Activated T-cell treated with anti-CD3 and anti-CD28 coated beads, Interleukin-2, amount 50 U/mL, for 24 hours (primary cell): ENCODE data around the gene DOCK3.

ENCODE experiments used
- DNase-seq: peaks from one replicate; pipeline ENCODE4 v3.0.0-alpha.2; 2020
- H3K27ac Mint-ChIP-seq: 2 replicates; pipeline ENCODE4 v1.8.0; 2020; ENCODE audit warnings: mild to moderate bottlenecking, mixed read lengths
- H3K27me3 Mint-ChIP-seq: 2 replicates; pipeline ENCODE4 v1.8.0; 2020; ENCODE audit warnings: mixed read lengths
- H3K36me3 Mint-ChIP-seq: 2 replicates; pipeline ENCODE4 v1.8.0; 2020; ENCODE audit warnings: low read depth, mixed read lengths
- H3K4me1 Mint-ChIP-seq: 2 replicates; pipeline ENCODE4 v1.8.0; 2020; ENCODE audit warnings: low read depth, mixed read lengths
- H3K4me3 Mint-ChIP-seq: 2 replicates; pipeline ENCODE4 v1.8.0; 2020; ENCODE audit warnings: mild to moderate bottlenecking, moderate library complexity, mixed read lengths
- H3K9me3 Mint-ChIP-seq: 2 replicates; pipeline ENCODE4 v1.8.0; 2020; ENCODE audit warnings: mixed read lengths

The DOCK3 gene

DNA sequence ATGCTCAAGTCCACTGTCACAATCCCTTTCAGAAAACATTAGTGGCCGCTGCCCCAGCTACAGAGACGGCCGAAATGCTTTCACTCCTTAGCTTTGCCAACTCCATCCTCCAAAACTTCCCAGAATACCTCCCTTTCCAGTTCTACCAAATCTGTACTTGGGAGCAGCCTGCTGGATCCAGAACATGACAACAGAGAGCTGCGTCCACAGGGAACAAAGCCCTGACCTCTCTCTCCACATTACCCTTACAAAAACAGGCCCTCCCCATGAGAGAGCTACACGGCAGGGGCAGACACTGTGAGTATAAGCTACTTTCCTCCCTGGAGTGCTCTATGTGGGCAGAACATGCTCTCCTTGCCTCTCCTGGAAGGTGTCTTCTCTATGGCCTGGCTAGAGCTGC is 722.7 kb downstream of the DOCK3 start:
- Mint-ChIP-seq H3K4me3 (no peak overlapping the region), H3K9me3 (no peaks in the 10 kb centered on the region), H3K36me3 (peaks cover 96% of the 10 kb centered on the region), H3K27ac (peak overlapping the region; percentile 86), H3K27me3 (no peaks in the 10 kb centered on the region), H3K4me1 (peaks cover 53% of the 10 kb centered on the region)
- no peak for DNase-seq

DNA sequence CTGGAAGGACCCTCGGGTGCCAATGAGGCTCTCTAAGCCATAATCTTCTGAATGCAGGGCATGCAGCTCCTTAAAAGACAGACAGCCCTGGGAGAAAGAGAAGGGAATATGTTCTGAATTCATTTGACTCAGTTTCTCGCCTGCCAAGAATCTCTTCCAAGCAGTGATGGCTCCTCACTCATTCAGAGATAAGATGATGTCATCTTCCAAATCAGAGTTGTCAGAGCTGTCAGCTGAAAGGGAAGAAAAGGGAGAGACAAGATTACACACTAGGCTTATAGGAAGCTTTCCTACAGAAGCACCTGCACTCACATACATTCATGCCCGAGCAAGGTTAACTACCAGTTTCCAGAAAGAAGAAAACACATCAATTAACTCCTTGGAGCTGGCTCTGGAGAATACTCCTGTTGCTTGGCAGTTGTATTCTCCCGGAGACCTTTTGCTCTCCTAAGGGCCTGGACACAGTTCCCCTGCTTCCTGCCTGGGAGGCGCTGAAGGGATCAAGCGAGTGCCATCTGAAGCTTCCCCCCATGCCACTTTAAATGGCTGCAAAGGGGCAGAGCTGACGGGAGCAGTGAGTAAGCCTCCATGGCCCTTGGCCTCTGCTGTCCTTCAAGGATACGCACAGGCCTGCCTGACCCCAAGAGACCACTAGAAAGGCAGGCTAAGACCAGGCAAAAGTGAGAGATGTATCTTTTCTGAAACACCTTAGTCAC is 724.0 kb downstream of the DOCK3 start:
- H3K36me3 Mint-ChIP-seq = peaks cover 96% of the 10 kb centered on the region
- no peak overlapping the region for H3K4me3 Mint-ChIP-seq
- peak overlapping the region; percentile 83 for H3K27ac Mint-ChIP-seq
- H3K4me1 Mint-ChIP-seq = peaks cover 43% of the 10 kb centered on the region
- no peak for DNase-seq
- no peaks in the 10 kb centered on the region for H3K9me3 Mint-ChIP-seq
- no peaks in the 10 kb centered on the region for H3K27me3 Mint-ChIP-seq

DNA sequence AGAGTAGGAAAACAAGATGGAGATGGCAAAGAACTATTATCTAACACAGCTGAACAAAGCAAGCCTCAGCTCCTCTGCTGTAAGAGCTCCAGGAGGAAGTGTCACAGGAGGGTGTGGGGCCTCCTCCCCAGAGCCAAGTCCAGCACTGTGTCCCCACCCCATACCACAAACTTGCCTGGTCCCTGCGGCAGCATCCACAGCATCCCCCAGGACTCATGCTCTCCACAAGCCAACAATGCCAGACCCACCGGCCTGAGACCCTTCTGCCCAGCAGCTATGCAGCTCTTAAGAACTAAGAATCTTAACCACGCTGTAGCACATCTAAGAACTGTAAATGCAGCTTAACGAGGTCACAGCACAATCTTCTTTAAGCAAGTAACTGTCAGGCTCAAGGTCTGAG is 725.4 kb downstream of the DOCK3 start:
- H3K4me3 Mint-ChIP-seq = no peak overlapping the region
- H3K36me3 Mint-ChIP-seq = peaks cover 94% of the 10 kb centered on the region
- H3K4me1 Mint-ChIP-seq = peaks cover 37% of the 10 kb centered on the region
- no peaks in the 10 kb centered on the region for H3K27me3 Mint-ChIP-seq
- no peaks in the 10 kb centered on the region for H3K9me3 Mint-ChIP-seq
- DNase-seq = no peak
- H3K27ac Mint-ChIP-seq = peak overlapping the region; percentile 56

DNA sequence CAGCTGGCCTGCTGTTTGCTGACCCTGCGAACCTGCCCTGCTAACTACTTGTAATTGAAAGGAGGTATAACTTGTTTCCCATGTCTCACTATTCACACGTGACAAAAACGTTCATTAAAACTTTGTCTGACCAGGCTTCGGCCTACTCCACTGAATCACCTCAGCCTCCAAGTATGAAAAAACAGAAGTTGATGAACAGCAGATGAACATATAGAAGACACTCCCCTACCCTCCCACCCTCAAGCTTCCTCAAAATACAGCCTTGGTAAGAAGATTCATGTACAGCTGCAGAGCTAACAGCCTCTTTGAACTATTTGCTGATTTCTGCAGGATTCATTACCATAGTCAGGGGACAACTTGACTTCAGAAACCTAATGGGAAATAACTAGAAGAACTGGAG is 727.0 kb downstream of the DOCK3 start:
- H3K9me3 Mint-ChIP-seq = no peaks in the 10 kb centered on the region
- H3K4me1 Mint-ChIP-seq = peaks cover 28% of the 10 kb centered on the region
- H3K27me3 Mint-ChIP-seq = no peaks in the 10 kb centered on the region
- DNase-seq = no peak
- H3K36me3 Mint-ChIP-seq = peaks cover 94% of the 10 kb centered on the region
- H3K4me3 Mint-ChIP-seq = no peak overlapping the region
- H3K27ac Mint-ChIP-seq = no peak overlapping the region

DNA sequence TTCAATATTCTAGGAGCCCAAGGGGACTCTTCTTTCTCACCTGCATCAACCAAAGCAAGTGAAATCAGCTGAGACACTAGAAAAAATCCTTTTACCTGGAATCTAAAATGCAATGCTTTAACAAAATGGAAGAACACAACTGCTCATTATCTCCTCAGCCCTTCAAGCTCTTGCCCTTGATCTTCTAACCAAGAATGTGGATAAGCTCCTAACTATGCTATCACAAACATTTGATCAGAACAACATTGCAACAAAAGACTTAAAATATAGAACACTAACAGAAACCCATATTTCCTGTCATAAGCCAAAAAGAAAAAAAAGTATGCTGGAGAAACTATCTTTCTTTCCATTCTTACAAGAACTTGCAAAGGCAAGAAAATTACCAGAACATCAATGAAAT is 728.9 kb downstream of the DOCK3 start:
- Mint-ChIP-seq H3K27ac (peak overlapping the region; percentile 62), H3K27me3 (no peaks in the 10 kb centered on the region), H3K36me3 (peaks cover 93% of the 10 kb centered on the region), H3K9me3 (no peaks in the 10 kb centered on the region), H3K4me3 (no peak overlapping the region), H3K4me1 (peaks cover 28% of the 10 kb centered on the region)
- DNase-seq = no peak

DNA sequence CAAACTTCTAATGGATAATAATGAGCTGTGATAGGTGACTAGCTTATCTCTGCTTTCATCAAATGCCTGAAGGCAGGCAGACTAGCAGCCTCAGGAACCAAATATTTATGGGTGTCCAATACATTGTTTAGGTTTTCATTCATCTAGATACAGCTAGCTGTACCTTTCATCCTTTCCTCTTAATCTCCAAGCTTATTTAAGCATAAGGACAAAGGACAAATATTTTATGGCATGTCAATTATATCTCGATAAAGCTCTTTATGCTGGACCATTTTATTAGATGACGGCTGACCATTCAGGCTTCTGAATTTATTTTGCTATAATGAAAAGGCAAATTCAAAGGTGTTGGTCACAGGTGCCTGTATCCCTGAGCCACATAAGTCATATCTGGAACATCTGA is 733.3 kb downstream of the DOCK3 start:
- Mint-ChIP-seq H3K4me1 (peaks cover 33% of the 10 kb centered on the region), H3K36me3 (peaks cover 95% of the 10 kb centered on the region), H3K4me3 (no peak overlapping the region), H3K27ac (peak overlapping the region; percentile 28), H3K27me3 (no peaks in the 10 kb centered on the region), H3K9me3 (no peaks in the 10 kb centered on the region)
- DNase-seq = no peak

DNA sequence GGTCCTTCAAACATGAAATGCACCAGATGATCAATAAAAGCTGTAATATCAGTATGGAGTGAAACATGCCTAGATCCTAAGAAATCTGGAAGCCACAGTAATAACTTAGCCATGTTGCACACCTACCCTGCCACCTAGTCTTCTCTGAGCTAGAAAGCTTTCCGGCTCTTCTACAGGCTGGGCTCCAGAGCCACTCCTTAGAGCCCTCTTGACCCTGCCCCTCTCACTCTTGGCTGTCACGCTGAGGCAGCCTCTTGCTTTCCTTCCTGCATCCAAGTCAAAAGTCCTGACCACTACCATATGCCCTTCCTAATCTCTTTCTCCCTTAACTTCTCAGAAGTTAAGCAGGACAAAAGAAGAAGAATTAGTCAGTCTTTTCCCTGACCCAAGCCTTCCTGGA is 734.1 kb downstream of the DOCK3 start:
- peak overlapping the region; percentile 28 for H3K27ac Mint-ChIP-seq

GRCh38 chr3:51422211-51422610 is 747.5 kb downstream of the DOCK3 start:
- H3K36me3 Mint-ChIP-seq = peaks cover 86% of the 10 kb centered on the region

More for the DNA sequence above, 734.1 kb downstream of the DOCK3 start:
- H3K4me1 Mint-ChIP-seq = peaks cover 29% of the 10 kb centered on the region
- no peaks in the 10 kb centered on the region for H3K9me3 Mint-ChIP-seq
- peaks cover 95% of the 10 kb centered on the region for H3K36me3 Mint-ChIP-seq
- no peaks in the 10 kb centered on the region for H3K27me3 Mint-ChIP-seq
- no peak for DNase-seq
- H3K4me3 Mint-ChIP-seq = no peak overlapping the region

DNA sequence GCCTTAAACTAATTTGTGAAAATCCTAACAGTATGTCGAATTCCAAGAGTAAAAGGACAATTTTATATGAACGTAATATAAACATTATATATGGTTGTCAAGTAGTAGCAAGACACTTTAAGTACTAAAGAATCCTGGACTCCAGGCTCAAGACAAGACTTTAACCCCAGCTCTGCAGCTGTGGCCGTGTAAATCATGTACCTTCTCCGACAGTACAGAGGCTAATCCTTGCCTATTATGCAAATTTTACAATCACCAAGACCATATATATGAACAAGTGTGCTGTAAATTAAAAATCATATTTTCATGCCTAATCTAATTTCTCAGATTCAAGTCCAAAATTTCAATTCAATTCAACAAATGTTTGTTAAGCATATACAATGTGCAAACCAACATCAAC is 752.2 kb downstream of the DOCK3 start:
- DNase-seq = no peak
- Mint-ChIP-seq H3K9me3 (no peaks in the 10 kb centered on the region), H3K4me1 (no peaks in the 10 kb centered on the region), H3K36me3 (peaks cover 83% of the 10 kb centered on the region), H3K27ac (no peak overlapping the region), H3K4me3 (no peak overlapping the region), H3K27me3 (no peaks in the 10 kb centered on the region)

More at GRCh38 chr3:51422211-51422610, 747.5 kb downstream of the DOCK3 start:
- no peaks in the 10 kb centered on the region for H3K9me3 Mint-ChIP-seq
- no peak for DNase-seq
- H3K27ac Mint-ChIP-seq = peak overlapping the region; percentile 65
- H3K4me3 Mint-ChIP-seq = no peak overlapping the region
- no peaks in the 10 kb centered on the region for H3K27me3 Mint-ChIP-seq
- no peaks in the 10 kb centered on the region for H3K4me1 Mint-ChIP-seq

DNA sequence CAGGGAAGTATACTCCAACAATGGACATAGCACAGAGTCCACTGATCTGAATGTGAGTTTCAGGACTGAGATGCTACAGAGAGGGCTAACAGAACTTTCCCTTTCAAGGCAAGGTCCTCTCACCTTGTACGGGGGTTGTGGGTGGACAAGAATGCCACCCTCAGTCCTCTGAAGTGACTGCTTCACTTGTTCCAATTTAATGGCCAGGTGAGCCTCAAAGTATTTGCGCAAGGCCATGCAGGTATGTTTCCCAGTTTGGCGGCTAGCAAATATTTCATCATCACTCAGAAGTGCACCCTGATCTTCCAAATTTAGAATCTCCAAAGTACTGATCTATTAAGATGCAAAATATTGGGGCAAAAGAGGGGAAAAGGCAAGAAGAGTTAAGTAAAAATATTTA is 754.4 kb downstream of the DOCK3 start:
- H3K27me3 Mint-ChIP-seq = no peaks in the 10 kb centered on the region
- H3K9me3 Mint-ChIP-seq = no peaks in the 10 kb centered on the region
- H3K27ac Mint-ChIP-seq = no peak overlapping the region
- H3K4me1 Mint-ChIP-seq = no peaks in the 10 kb centered on the region
- peaks cover 79% of the 10 kb centered on the region for H3K36me3 Mint-ChIP-seq
- no peak for DNase-seq
- no peak overlapping the region for H3K4me3 Mint-ChIP-seq
